HK-2 (cell line): Measurements from ENCODE around the gene PHLDB3.
"Not testable (repeated sequence)": the region's sequence is repeated elsewhere in the genome, so short reads cannot be mapped to it uniquely, and the experiment has no call there.

Experiments
- DNase-seq: peaks from one replicate; pipeline ENCODE4 v3.0.0-alpha.2; 2018; ENCODE audit not compliant: unreplicated experiment

The PHLDB3 gene

DNA sequence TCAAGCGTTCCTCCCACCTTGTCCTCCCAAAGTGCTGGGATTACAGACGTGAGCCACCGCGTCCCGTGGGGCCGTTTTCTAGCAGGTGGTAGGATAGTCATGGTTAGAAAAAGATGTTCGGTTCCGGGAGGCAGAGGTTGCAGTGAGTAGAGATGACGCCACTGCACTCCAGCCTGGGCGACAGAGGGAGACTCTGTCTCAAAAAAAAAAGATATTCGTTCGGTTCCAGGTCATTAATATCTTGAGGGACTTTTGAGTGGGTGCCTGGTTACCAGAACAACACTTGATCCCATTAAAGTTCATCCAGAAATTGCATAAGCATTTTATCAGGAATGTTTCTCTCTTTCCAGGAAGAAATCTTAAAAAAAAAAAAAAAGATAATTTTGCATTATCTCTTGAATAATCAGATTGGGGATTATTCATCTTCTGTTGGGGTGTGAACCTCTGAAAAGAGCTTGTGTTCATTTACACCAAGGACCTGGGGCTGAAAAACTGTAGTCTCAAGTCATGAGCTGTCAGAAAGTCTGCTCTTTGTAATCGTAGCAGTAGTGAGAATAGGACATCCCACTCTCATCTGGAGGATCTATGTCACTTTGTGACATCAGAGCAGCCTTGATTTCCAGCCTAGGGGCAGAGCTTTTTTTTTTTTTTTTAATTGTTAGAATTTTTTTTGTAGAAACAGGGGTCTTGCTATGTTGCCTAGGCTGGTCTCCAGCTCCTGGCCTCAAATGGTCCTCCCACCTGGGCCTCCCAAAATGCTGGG is 23.5 kb upstream of the PHLDB3 start:
- peak; percentile 59 for DNase-seq

DNA sequence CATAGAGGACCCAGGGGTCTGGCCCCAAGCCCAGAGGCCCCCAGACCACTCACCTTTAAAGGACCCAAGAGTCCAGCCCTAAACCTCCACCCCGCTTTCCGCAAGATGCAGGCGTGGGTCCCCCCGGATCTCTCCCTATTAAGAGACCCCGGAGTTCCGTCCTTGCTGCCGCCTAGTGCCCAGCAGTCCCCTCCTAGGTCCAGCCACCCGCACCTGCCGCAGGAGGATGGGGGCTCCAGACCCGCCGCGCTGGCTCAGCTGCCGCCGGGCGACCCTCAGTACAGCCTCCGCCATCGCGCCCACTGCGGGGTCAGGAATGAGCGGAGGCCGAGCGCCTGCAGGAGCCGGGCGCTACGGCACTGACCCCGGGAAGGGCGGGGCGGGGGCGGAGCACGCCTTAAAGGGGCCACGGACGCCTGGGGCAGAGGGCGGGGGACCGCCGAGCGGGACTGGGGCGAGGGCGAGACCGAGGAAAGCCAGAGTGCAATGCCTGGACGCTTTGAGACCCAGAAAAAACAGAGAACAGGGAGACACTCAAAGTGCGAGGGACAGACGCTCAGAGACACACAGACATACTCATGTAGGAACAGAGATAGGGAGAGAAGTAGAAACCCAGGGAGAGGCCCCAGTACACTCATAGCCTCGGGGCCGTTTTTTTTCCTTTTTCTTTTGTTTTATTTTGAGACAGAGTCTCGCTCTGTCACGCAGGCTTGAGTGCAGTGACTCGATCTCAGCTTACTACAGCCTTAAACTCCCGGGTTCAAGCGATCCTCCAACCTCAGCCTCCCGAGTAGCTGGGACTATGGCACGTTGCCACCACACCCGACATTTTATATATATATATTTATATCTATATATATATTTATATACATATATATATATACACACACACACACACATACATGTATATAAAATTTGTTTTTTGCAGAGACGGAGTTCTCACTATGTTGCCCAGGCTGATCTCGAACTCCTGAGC is 22.6 kb upstream of the PHLDB3 start, which contains the start of gene ETHE1:
Gene ETHE1 (minus strand): TSS at position 318 of the 976 bp plus-strand sequence. CDS start 24 bp downstream, at position 294.
- DNase-seq = peak; percentile 71

GRCh38 chr19:43525836-43526771 is 21.6 kb upstream of the PHLDB3 start:
- DNase-seq = peak; percentile 38

DNA sequence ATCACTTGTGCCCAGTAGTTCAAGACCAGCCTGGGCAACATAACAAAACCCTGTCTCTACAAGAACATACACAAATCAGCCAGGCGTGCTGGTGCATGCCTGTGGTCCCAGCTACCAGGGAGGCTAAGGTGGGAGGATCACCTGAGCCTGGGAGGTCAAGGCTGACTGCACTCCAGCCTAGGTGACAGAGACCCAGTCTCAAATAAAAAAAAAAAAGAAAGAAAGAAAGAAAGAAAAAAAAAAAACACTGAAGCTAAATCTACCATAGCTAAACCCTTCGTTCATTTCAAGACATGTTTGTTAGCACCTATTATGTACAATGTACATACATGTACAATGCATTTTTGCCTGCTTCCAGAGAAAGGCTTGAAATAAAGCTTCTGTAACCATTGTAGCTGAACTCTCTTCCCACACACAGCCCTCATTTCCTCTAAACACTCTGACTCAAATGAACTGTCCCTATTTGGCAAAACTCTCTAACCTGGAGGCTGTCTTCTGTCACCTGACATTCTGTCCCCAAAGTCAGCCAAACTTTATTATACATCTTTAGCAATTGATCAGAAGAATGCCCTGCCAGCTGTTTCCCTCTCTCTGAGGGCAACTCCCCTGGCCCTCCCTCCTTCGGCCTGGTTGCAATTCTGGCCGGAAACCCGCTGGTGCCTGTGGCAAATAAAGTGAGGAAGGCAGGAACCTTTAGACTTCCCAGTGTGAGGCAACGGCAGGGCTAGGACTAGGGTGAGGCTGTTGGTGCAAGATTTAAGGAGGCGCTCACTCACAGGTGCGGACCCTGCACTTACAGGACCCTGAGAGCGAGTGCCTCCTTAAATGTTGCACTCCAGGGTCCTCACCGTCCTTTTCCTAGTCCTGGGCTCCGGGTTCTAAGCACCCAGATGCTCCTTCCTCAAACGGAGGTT is 20.6 kb upstream of the PHLDB3 start:
- DNase-seq = peak; percentile 41

DNA sequence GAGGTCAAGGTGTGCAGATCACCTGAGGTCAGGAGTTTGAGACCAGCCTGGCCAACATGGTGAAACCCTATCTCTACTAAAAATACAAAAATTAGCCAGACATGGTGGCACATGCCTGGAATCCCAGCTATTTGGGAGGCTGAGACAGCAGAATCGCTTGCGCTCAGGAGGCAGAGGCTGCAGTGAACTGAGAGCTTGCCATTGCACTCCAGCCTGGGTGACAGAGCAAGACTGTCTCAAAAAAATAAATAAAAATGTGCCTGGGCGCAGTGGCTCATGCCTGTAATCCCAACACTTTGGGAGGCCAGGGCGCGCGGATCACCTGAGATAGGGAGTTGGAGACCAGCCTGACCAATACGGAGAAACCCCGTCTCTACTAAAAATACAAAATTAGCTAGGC is 19.1 kb upstream of the PHLDB3 start:
- DNase-seq = not testable (repeated sequence)

- DNase-seq = no peak
These were observed 18.4 kb upstream of the PHLDB3 start for GRCh38 chr19:43522929-43523328.

DNA sequence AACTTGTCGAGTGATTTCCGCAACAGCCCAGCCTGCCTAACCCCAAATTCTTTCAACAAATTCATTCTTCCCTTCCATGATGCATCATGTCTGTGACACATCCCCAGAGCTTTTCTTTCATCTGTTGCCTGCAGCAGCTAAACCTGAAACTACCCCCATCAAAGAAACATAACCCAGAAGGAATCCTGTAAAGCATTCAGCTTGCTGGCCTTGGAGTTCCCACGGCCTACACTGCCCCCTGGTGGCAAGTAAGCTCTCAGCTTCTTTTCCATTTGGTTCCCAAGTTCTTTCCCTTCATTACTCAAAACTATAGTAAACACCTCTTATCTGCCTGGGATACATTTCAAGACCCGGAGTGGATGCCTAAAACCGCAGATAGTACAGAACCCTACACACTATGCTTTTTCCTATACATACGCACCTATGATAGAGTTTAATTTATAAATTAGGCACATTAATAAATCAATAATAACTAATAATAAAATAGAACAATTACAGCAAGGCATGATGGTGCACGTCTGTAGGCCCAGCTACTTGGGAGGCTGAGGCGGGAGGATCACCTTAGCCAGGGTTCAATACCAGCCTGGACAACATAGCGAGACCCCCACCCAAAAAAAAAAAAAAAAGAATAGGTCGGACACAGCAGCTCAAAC is 15.0 kb upstream of the PHLDB3 start:
- DNase-seq = peak; percentile 81

GRCh38 chr19:43518051-43518450 is 13.5 kb upstream of the PHLDB3 start:
- no peak for DNase-seq

GRCh38 chr19:43512399-43512798 is 7.9 kb upstream of the PHLDB3 start:
- not testable (repeated sequence) for DNase-seq

- DNase-seq = no peak
These were observed 6.8 kb upstream of the PHLDB3 start for GRCh38 chr19:43511324-43511723.

DNA sequence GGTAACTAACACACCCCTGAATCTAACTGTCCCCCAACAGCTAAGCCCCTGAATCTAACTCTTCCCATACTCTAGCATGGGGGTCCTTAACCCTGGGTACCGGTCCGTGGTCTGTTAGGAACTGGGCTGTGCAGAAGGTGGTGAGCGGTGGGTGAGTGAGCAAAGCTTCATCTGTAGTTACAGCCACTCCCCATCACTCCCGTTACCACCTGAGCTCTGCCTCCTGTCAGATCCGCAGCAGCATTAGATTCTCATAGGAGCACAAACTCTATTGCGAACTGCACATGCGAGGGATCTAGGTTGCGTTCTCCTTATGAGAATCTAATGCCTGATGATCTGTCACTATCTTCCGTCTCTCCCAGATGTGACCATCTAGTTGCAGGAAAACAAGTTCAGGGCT is 6.2 kb upstream of the PHLDB3 start:
- DNase-seq = no peak

DNA sequence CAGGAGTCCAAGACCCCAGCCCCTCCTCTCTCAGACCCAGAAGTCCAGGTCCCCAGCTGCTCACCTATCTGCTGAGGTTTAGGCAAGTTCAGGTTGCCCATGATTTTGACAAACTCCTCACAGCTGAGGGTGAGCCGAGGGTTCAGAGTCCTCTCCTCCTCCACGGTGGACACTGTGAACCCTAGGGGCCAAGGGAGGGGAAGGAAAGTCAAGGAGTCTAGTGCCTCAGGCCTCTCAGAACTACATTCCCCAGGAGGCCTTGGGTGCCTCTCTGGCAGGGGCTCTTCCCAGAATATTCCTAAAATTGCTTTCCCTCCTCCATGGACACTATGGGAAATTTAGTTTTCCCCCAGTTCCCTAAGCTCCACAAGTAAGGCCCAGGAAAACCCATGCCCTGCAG is 3.3 kb upstream of the PHLDB3 start:
- DNase-seq = no peak

DNA sequence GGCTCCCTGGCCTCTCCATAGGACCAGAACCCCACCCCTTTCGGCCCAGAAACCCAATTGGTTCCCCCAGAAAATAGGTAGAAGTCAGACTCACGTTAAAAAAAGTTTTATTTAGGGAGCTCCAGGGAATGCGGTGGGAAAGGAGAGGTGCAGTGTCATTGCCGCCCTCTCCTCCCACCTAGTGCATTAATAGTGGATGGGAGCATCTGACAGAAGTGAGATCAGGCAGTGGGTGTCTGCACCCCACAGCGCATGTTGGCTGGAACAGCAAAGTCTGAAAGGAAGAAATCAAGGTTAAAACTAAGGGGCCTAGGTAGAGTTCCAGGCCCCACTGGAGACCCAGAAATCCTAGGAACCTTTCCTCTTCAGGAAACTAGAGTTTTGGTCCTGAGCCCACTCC is 2.1 kb upstream of the PHLDB3 start:
- no peak for DNase-seq

GRCh38 chr19:43505941-43506340 is 1.4 kb upstream of the PHLDB3 start:
- DNase-seq = no peak

DNA sequence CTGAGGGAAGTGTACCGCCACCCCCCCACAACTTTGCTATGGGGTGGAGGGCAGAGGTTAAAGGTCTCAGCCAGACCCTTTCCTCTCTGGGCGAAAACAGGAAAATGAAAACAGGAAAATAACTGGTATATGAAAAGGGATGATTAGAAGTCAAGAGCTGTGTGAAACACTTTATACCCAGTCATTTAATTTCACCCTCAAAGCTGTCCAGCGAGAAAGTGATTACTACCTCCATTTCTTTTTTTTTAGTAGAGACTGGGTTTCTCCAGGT is 575 bp upstream of the PHLDB3 start:
- DNase-seq = no peak

DNA sequence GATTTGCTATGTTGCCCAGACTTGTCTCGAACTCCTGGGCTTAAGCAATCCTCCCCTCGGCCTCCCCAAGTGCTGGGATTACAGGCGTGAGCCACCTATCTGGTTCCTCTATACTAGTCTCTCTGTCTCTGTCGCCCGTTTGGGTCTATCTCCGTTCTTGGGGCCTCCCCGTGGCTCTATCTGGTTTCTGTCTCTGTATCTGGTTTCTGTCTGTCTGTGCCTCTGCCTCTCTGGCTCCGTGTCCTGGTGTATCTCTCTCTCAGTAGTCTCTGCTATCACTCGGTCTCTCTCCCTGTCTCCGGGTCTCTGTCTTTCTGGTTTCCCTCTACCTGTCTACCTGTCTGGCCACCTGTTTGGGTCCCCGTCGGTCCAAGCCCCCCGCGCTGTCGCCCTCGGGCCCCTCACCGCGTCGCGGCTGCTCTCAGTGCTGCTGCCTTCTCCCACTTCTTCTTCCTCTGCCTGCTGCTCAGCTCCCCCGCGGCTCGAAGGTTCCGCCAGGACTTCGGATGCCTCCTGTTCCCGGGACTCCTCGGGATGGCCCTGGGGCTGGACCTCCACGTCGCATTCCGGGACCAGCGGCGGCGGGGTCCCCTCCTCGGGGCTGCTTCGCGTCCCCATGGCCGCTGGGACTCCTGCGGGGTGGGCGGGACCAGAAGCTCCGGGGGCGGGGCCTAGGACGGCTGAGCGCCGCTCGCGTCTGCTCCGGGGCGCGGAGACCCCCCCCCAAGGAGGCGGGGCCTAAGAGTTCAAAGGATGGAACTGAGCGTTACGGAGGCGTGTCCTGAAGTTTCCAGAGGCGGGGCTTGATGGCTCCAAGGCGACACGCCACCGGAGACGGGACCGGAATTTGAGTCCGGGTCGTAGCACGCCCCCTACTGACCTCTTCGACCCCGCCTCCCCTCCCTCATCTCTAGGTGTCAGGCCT is 783 bp downstream of the PHLDB3 start:
- peak; percentile 92 for DNase-seq

DNA sequence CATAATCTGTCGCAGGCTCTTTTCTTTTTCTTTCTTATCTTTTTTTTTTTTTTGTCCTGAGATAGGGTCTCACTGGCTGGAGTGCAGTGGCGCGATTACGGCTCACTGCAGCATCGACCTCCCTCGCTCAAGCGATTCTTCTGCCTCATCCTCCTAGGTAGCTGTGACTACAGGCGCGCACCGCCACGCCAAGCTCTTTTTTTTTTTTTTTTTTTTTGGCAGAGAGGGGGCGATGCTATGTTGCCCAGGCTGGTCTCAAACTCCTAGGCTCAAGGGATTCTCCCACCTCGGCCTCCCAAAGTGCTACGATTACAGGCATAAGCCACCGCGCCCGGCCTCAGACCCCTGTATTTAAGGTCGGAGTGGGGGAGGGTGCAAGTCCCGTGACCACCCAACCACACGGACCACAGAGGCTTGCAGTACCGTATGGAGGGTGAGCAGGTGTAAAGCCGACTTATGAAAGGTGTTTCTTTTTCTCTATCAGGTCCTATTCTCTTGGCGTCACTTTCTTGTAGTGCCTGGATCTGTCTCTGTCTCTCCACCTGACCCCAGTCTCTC is 2.0 kb downstream of the PHLDB3 start:
- DNase-seq = no peak

DNA sequence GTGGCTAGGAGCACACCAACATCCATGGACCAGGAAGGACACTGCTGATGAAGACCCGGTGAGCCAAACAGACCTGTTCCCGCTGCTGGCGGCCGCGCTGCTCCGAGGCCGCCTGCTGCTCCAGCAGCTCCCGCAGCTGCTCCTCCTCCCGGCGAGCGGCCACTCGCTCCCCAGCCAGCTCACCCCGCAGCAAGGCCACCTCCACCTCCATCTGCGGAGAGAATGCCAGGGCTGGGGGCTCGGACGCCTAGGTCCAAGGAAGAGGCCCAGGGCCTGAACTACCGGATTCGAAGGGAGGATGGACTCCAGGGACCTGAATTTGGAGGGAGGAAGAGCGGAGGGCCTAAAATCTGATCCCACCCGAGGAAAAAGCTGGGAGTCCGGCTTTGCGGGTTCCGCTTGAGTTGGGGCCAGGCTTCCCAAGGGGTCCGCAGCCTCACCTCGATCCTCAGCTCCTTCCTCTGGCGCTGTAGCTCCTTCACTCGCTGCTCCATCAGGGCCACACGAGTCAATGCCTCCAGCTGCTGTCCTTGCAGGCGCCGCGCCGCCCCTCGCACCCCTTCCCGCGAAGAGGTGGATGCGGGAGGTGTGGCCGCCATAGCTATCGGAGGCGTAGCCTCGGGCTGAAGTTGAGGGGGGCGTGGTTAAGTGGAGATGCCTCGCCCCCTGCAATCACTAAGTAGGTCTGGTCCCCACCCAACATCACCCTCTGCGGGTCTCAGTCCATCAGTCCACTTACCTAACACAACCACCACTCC is 2.7 kb downstream of the PHLDB3 start:
- no peak for DNase-seq
